Endothelial cell (in vitro differentiated cells): ENCODE data around the gene CALB2. TPM values are rescaled to one million over a fixed set of nuclear protein-coding genes. Genes with fewer than 3 reads are reported as not detected.

Experiments
- DNase-seq: peaks from one replicate; pipeline ENCODE4 v3.0.0; 2021; ENCODE audit warnings: low spot score
- H3K27ac Mint-ChIP-seq: one replicate; pipeline ENCODE4 v1.8.0; 2021; ENCODE audit warnings: mixed read lengths, inconsistent platforms; ENCODE audit not compliant: unreplicated experiment
- H3K27me3 Mint-ChIP-seq: one replicate; pipeline ENCODE4 v1.8.0; 2021; ENCODE audit warnings: mild to moderate bottlenecking, moderate library complexity, mixed read lengths, inconsistent platforms; ENCODE audit not compliant: unreplicated experiment
- H3K36me3 Mint-ChIP-seq: one replicate; pipeline ENCODE4 v1.8.0; 2021; ENCODE audit warnings: mild to moderate bottlenecking, low read depth, mixed read lengths, inconsistent platforms; ENCODE audit not compliant: unreplicated experiment
- H3K4me1 Mint-ChIP-seq: one replicate; pipeline ENCODE4 v1.8.0; 2021; ENCODE audit warnings: mild to moderate bottlenecking, mixed read lengths, inconsistent platforms; ENCODE audit not compliant: unreplicated experiment
- H3K4me3 Mint-ChIP-seq: one replicate; pipeline ENCODE4 v1.8.0; 2021; ENCODE audit warnings: mild to moderate bottlenecking, mixed read lengths, inconsistent platforms; ENCODE audit not compliant: unreplicated experiment
- H3K9me3 Mint-ChIP-seq: one replicate; pipeline ENCODE4 v1.8.0; 2021; ENCODE audit warnings: mixed read lengths, inconsistent platforms; ENCODE audit not compliant: unreplicated experiment
- CTCF ChIP-seq: fragments of 200-600 bp; sonication (generic); IDR thresholded peaks from one replicate; pipeline ENCODE4 v1.5.0; 2021; ENCODE audit warnings: antibody characterized with exemption; ENCODE audit not compliant: unreplicated experiment
- total RNA-seq: library from RNA; stranded (reverse); fragmentation: NEBNext Ultra II Directional; extraction: Animal tissue kit (Norgen Biotek cat#: 25700); gene quantifications from one replicate; pipeline ENCODE4 v1.2.1, GENCODE V29; 2021; ENCODE audit not compliant: unreplicated experiment

CALB2 gene
- total RNA-seq, 1 donor from 2014 or later, result 12.9 TPM

- Mint-ChIP-seq H3K4me1 (no peaks in the 10 kb centered on the region), H3K9me3 (no peaks in the 10 kb centered on the region), H3K27me3 (peaks cover 7% of the 10 kb centered on the region), H3K36me3 (no peaks in the 10 kb centered on the region), H3K27ac (no peak overlapping the region), H3K4me3 (no peak overlapping the region)
- no peak for TF ChIP-seq CTCF
- DNase-seq, result no peak
Observed at GRCh38 chr16:71327720-71328119, 30.8 kb upstream of the CALB2 start.

GRCh38 chr16:71328151-71328550 lies 30.4 kb upstream of the CALB2 start:
- Mint-ChIP-seq H3K27me3 (peaks cover 7% of the 10 kb centered on the region), H3K4me3 (no peak overlapping the region), H3K36me3 (no peaks in the 10 kb centered on the region), H3K4me1 (no peaks in the 10 kb centered on the region), H3K9me3 (no peaks in the 10 kb centered on the region), H3K27ac (no peak overlapping the region)
- no peak for DNase-seq
- no peak for TF ChIP-seq CTCF

GRCh38 chr16:71337631-71338030 lies 20.9 kb upstream of the CALB2 start:
- no peak for TF ChIP-seq CTCF
- peaks cover 3% of the 10 kb centered on the region for H3K27me3 Mint-ChIP-seq
- H3K4me1 Mint-ChIP-seq, result no peaks in the 10 kb centered on the region
- no peak overlapping the region for H3K4me3 Mint-ChIP-seq
- H3K27ac Mint-ChIP-seq, result no peak overlapping the region
- DNase-seq, result no peak
- H3K9me3 Mint-ChIP-seq, result no peaks in the 10 kb centered on the region
- no peaks in the 10 kb centered on the region for H3K36me3 Mint-ChIP-seq

- no peak for TF ChIP-seq CTCF
- Mint-ChIP-seq H3K36me3 (no peaks in the 10 kb centered on the region), H3K4me3 (no peak overlapping the region), H3K4me1 (no peaks in the 10 kb centered on the region), H3K27ac (no peak overlapping the region), H3K9me3 (no peaks in the 10 kb centered on the region), H3K27me3 (peaks cover 3% of the 10 kb centered on the region)
- no peak for DNase-seq
Observed at GRCh38 chr16:71338193-71338592, 20.3 kb upstream of the CALB2 start.

- Mint-ChIP-seq H3K36me3 (no peaks in the 10 kb centered on the region), H3K27ac (no peak overlapping the region)
Observed at GRCh38 chr16:71338632-71339031, 19.9 kb upstream of the CALB2 start.

More at GRCh38 chr16:71338632-71339031, 19.9 kb upstream of the CALB2 start:
- H3K4me1 Mint-ChIP-seq, result no peaks in the 10 kb centered on the region
- H3K9me3 Mint-ChIP-seq, result no peaks in the 10 kb centered on the region
- H3K4me3 Mint-ChIP-seq, result no peak overlapping the region
- H3K27me3 Mint-ChIP-seq, result peaks cover 3% of the 10 kb centered on the region
- no peak for DNase-seq
- TF ChIP-seq CTCF, result no peak
